ENCODE measurements around the gene BEAN1. TPM values are rescaled to one million over a fixed set of nuclear protein-coding genes. Genes with fewer than 3 reads are reported as not detected.
A peak's percentile ranks its signal among the peaks of the same experiment; 100 is the strongest.

Gene BEAN1
- total and polyA plus RNA-seq, 9 of the 15 experiments (the other 6 are each of a cell fraction or from before 2014, with no cell fraction given): not detected

DNA sequence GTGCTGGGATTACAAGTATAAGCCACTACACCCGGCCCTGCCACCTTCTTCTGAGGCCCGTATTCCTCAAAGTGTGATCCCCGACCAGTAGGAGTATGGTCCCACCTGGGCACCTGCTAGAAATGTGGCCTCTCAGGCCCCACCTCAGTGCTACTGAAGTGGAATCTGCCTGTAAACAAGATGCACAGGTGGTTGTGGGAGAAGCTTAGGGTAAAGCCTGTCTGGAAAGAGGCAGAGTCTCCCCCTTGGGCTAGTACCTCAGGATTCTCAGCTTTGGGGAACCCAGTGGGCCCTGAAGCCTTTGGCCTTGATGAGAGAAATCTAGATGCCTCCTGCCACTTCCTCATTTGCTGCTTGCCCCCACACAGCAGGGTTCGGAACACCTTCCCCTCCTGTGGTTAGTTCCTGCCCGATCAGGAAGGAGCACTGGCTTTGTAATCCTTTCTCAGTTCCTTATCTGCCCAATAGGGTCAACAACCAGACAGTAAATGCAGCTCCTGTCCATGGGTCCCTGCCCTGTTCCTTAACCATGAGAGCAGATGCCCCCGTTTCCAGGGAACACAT is 97.6 kb downstream of the BEAN1 start (continued):
- TF ChIP-seq, protein P1, sequence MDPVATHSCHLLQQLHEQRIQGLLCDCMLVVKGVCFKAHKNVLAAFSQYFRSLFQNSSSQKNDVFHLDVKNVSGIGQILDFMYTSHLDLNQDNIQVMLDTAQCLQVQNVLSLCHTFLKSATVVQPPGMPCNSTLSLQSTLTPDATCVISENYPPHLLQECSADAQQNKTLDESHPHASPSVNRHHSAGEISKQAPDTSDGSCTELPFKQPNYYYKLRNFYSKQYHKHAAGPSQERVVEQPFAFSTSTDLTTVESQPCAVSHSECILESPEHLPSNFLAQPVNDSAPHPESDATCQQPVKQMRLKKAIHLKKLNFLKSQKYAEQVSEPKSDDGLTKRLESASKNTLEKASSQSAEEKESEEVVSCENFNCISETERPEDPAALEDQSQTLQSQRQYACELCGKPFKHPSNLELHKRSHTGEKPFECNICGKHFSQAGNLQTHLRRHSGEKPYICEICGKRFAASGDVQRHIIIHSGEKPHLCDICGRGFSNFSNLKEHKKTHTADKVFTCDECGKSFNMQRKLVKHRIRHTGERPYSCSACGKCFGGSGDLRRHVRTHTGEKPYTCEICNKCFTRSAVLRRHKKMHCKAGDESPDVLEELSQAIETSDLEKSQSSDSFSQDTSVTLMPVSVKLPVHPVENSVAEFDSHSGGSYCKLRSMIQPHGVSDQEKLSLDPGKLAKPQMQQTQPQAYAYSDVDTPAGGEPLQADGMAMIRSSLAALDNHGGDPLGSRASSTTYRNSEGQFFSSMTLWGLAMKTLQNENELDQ (CRISPR knock-in tag; IDR thresholded peaks at IDR 0.05; ENCODE audit: borderline replicate concordance): no peak
- TF ChIP-seq ZFP36 (IDR thresholded peaks at IDR 0.05; ENCODE audit: low read depth, low read length, partially characterized antibody): no peak
- peak; percentile 88; the same call in 1 of the 2 replicates for TF ChIP-seq MYNN (IDR thresholded peaks at IDR 0.05)
- no peak for TF ChIP-seq MYNN (CRISPR knock-in tag; IDR thresholded peaks at IDR 0.05)
- TF ChIP-seq XRCC3 (IDR thresholded peaks at IDR 0.05): no peak
- TF ChIP-seq RBBP5 (IDR thresholded peaks at IDR 0.05; ENCODE audit: borderline replicate concordance, insufficient read depth, low read length, poor library complexity, severe bottlenecking): no peak
- TF ChIP-seq ARID1B (IDR thresholded peaks at IDR 0.05): peak; percentile 87
- no peak for TF ChIP-seq NCOA6 (IDR thresholded peaks at IDR 0.05)
- peak; percentile 67 to 95; a peak in 3 of 4 replicates for TF ChIP-seq RCOR1 (IDR thresholded peaks at IDR 0.05; ENCODE audit: borderline replicate concordance in 1 of 2, low read depth in 2 of 2, low read length in 2 of 2)
- peak; percentile 32 for TF ChIP-seq MEIS2 (IDR thresholded peaks at IDR 0.05; ENCODE audit: partially characterized antibody)
- TF ChIP-seq, protein P2, sequence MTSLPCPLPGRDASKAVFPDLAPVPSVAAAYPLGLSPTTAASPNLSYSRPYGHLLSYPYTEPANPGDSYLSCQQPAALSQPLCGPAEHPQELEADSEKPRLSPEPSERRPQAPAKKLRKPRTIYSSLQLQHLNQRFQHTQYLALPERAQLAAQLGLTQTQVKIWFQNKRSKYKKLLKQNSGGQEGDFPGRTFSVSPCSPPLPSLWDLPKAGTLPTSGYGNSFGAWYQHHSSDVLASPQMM (CRISPR knock-in tag; IDR thresholded peaks at IDR 0.05): no peak
- TF ChIP-seq, protein P3, sequence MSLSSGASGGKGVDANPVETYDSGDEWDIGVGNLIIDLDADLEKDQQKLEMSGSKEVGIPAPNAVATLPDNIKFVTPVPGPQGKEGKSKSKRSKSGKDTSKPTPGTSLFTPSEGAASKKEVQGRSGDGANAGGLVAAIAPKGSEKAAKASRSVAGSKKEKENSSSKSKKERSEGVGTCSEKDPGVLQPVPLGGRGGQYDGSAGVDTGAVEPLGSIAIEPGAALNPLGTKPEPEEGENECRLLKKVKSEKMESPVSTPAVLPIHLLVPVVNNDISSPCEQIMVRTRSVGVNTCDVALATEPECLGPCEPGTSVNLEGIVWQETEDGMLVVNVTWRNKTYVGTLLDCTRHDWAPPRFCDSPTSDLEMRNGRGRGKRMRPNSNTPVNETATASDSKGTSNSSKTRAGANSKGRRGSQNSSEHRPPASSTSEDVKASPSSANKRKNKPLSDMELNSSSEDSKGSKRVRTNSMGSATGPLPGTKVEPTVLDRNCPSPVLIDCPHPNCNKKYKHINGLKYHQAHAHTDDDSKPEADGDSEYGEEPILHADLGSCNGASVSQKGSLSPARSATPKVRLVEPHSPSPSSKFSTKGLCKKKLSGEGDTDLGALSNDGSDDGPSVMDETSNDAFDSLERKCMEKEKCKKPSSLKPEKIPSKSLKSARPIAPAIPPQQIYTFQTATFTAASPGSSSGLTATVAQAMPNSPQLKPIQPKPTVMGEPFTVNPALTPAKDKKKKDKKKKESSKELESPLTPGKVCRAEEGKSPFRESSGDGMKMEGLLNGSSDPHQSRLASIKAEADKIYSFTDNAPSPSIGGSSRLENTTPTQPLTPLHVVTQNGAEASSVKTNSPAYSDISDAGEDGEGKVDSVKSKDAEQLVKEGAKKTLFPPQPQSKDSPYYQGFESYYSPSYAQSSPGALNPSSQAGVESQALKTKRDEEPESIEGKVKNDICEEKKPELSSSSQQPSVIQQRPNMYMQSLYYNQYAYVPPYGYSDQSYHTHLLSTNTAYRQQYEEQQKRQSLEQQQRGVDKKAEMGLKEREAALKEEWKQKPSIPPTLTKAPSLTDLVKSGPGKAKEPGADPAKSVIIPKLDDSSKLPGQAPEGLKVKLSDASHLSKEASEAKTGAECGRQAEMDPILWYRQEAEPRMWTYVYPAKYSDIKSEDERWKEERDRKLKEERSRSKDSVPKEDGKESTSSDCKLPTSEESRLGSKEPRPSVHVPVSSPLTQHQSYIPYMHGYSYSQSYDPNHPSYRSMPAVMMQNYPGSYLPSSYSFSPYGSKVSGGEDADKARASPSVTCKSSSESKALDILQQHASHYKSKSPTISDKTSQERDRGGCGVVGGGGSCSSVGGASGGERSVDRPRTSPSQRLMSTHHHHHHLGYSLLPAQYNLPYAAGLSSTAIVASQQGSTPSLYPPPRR (CRISPR knock-in tag; IDR thresholded peaks at IDR 0.05; ENCODE audit: borderline replicate concordance): no peak
- TF ChIP-seq RAD51 (IDR thresholded peaks at IDR 0.05; ENCODE audit: borderline replicate concordance, low read depth): no peak
- TF ChIP-seq, protein P4, sequence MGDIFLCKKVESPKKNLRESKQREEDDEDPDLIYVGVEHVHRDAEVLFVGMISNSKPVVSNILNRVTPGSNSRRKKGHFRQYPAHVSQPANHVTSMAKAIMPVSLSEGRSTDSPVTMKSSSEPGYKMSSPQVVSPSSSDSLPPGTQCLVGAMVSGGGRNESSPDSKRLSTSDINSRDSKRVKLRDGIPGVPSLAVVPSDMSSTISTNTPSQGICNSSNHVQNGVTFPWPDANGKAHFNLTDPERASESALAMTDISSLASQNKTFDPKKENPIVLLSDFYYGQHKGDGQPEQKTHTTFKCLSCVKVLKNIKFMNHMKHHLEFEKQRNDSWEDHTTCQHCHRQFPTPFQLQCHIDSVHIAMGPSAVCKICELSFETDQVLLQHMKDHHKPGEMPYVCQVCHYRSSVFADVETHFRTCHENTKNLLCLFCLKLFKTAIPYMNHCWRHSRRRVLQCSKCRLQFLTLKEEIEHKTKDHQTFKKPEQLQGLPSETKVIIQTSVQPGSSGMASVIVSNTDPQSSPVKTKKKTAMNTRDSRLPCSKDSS (IDR thresholded peaks at IDR 0.05; ENCODE audit: low read depth, partially characterized antibody): no peak
- no peak for TF ChIP-seq POU5F1 (IDR thresholded peaks at IDR 0.05; ENCODE audit: borderline replicate concordance, low read depth, low read length, partially characterized antibody)
- TF ChIP-seq ELF4 (CRISPR knock-in tag; IDR thresholded peaks at IDR 0.05): peak; percentile 61; the same call in 1 of the 2 replicates
- 0 out of 2 replicates have a peak, but pooled peaks have one; percentile 22 for TF ChIP-seq ELF2 (CRISPR knock-in tag; IDR thresholded peaks at IDR 0.05)
- TF ChIP-seq TCF3 (CRISPR knock-in tag; IDR thresholded peaks at IDR 0.05): peak; percentile 94

Measured in K562 (cell line).